PC-9 (cell line): Measurements from ENCODE around the gene DNASE1L3. TPM values are rescaled to one million over a fixed set of nuclear protein-coding genes. Genes with fewer than 3 reads are reported as not detected.

Experiments
- BruUV-seq: library from RNA; stranded (reverse); fragments of 400-500 nt; replicated peaks from 2 replicates; lab custom pipeline; 2021; lab: Mats Ljungman, UMichigan
- CTCF ChIA-PET: fragments of 300-600 bp; sonication (Branson Sonifier 250); formaldehyde crosslinking; loops from one replicate; lab custom pipeline; 2022; ENCODE audit warnings: antibody characterized with exemption; lab: Charles Lee
- POLR2A ChIA-PET: fragments of 300-600 bp; sonication (Branson Sonifier 250); formaldehyde crosslinking; loops from one replicate; lab custom pipeline; 2022; ENCODE audit warnings: antibody characterized with exemption; ENCODE audit not compliant: unreplicated experiment; lab: Charles Lee
- DNase-seq, 2 experiments: peaks; one replicate each; pipeline versions ENCODE4 v3.0.0 to v3.0.0-alpha.2; 2015 to 2022; ENCODE audit warnings: mixed read lengths in 1 of 2
- H2AFZ ChIP-seq: fragments of 200-600 bp; sonication (generic); 2 replicates; pipeline ENCODE4 v1.8.1; 2017; ENCODE audit warnings: antibody characterized with exemption
- H3F3A ChIP-seq: fragments of 200-600 bp; sonication (generic); 2 replicates; pipeline ENCODE4 v1.8.1; 2017; ENCODE audit warnings: antibody characterized with exemption, mild to moderate bottlenecking, low read depth; ENCODE audit not compliant: insufficient read depth
- H3K27ac ChIP-seq: fragments of 200-600 bp; sonication (generic); 2 replicates; pipeline ENCODE4 v1.6.1; 2016; ENCODE audit warnings: mixed run types
- H3K27me3 ChIP-seq: fragments of 200-600 bp; sonication (generic); 2 replicates; pipeline ENCODE4 v1.6.1; 2016; ENCODE audit warnings: low read depth, mixed run types; ENCODE audit not compliant: insufficient read depth
- H3K36me3 ChIP-seq: fragments of 200-600 bp; sonication (generic); 2 replicates; pipeline ENCODE4 v1.6.1; 2016; ENCODE audit warnings: low read depth, mixed run types
- H3K4me1 ChIP-seq: fragments of 200-600 bp; sonication (generic); replicated peaks from 2 replicates; pipeline ENCODE4 v1.6.1; 2016; ENCODE audit warnings: mixed run types; ENCODE audit not compliant: insufficient read depth
- H3K4me2 ChIP-seq: fragments of 200-600 bp; sonication (generic); 2 replicates; pipeline ENCODE4 v1.6.1; 2017; ENCODE audit warnings: mixed run types
- H3K4me3 ChIP-seq: fragments of 200-600 bp; sonication (generic); 2 replicates; pipeline ENCODE4 v1.6.1; 2016; ENCODE audit warnings: mixed run types
- H3K79me2 ChIP-seq: fragments of 200-600 bp; sonication (generic); 2 replicates; pipeline ENCODE4 v1.6.1; 2017; ENCODE audit warnings: low read depth, mixed run types
- H3K9me2 ChIP-seq: fragments of 200-600 bp; sonication (generic); 2 replicates; pipeline ENCODE4 v1.8.1; 2017; ENCODE audit warnings: mild to moderate bottlenecking; ENCODE audit not compliant: insufficient read depth
- H3K9me3 ChIP-seq: fragments of 200-600 bp; sonication (generic); 2 replicates; pipeline ENCODE4 v1.8.1; 2016; ENCODE audit warnings: low read depth; ENCODE audit not compliant: insufficient read depth
- H4K20me1 ChIP-seq: fragments of 200-600 bp; sonication (generic); 2 replicates; pipeline ENCODE4 v1.8.1; 2017; ENCODE audit not compliant: insufficient read depth
- EZH2 ChIP-seq: fragments of 200-600 bp; sonication (generic); IDR thresholded peaks from 2 replicates; pipeline ENCODE4 v1.8.0; 2017; ENCODE audit warnings: antibody characterized with exemption, low read depth
- intact Hi-C: fragments of 100-400 bp; cut with micrococcal nuclease; formaldehyde crosslinking; loops from one replicate; pipeline ENCODE4 v1.10.0; 2022; ENCODE audit not compliant: unreplicated experiment
- total RNA-seq: library from RNA; stranded (reverse); gene quantifications from 2 replicates; pipeline ENCODE4 v1.2.3, GENCODE V29; 2021
- TF ChIP-seq, protein P1 (sequence below): fragments of 200-600 bp; sonication (generic); conservative IDR thresholded peaks from 2 replicates; pipeline ENCODE4 v1.6.1; 2017; ENCODE audit warnings: mixed run types, antibody characterized with exemption, mild to moderate bottlenecking, moderate library complexity

The DNASE1L3 gene
- total RNA-seq, 1 experiment from 2014 or later = not detected

DNA sequence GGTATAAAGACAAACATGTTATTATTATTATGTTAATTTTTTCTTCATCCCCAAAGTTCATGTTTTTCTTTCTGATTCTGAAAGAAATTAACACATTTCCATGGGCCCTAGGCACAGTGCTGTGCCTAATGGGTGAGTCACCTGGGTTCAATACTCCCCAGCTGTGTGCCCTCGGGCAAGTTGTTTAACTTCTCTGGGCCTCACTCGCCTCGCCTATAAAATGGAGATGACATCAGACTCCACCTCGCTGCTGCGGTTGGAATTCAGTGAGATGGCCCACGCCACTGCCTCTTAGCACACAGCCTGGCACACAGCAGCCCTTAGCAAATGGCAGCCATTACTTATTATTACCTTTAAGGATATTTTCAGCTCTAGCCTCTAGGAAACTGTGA lies 22.6 kb downstream of the DNASE1L3 start:
- no peaks in the 10 kb centered on the region for H3K79me2 ChIP-seq
- ChIA-PET CTCF (interaction anchor here (0.5 to 2.1 kb wide), 11 partner anchors 27 to 442 kb away, joined by 3 to 16 read pairs (median 5); partner anchors contain the start of genes HTD2 and RPP14), POLR2A (interaction anchor here (0.7 kb wide), 1 partner anchor 46 kb away, joined by 4 read pairs; no protein-coding TSS in a partner anchor)
- TF ChIP-seq, protein P1, sequence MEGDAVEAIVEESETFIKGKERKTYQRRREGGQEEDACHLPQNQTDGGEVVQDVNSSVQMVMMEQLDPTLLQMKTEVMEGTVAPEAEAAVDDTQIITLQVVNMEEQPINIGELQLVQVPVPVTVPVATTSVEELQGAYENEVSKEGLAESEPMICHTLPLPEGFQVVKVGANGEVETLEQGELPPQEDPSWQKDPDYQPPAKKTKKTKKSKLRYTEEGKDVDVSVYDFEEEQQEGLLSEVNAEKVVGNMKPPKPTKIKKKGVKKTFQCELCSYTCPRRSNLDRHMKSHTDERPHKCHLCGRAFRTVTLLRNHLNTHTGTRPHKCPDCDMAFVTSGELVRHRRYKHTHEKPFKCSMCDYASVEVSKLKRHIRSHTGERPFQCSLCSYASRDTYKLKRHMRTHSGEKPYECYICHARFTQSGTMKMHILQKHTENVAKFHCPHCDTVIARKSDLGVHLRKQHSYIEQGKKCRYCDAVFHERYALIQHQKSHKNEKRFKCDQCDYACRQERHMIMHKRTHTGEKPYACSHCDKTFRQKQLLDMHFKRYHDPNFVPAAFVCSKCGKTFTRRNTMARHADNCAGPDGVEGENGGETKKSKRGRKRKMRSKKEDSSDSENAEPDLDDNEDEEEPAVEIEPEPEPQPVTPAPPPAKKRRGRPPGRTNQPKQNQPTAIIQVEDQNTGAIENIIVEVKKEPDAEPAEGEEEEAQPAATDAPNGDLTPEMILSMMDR = no peak
- no peak for TF ChIP-seq EZH2
- BruUV-seq = no TSS peak
- H3K36me3 ChIP-seq = no peaks in the 10 kb centered on the region
- H3K4me3 ChIP-seq = no peak overlapping the region
- H3K9me3 ChIP-seq = no peaks in the 10 kb centered on the region
- H3K4me1 ChIP-seq = peaks cover 15% of the 10 kb centered on the region; the same call in 1 of the 2 replicates
- H3K27ac ChIP-seq = no peak overlapping the region
- H3F3A ChIP-seq = 0 out of 2 replicates have a peak, but pooled peaks cover 4% of the 10 kb centered on the region
- DNase-seq = peak in 1 of 2 experiments; percentile 60
- H2AFZ ChIP-seq = no peak overlapping the region
- intact Hi-C loops = loop anchor here (5.0 to 10.0 kb wide), 2 partner anchors 224 to 447 kb away; no protein-coding TSS in a partner anchor
- H3K27me3 ChIP-seq = no peaks in the 10 kb centered on the region
- no peaks in the 10 kb centered on the region for H3K9me2 ChIP-seq
- H3K4me2 ChIP-seq = peak overlapping the region; percentile 50; the same call in 1 of the 2 replicates
- no peaks in the 10 kb centered on the region for H4K20me1 ChIP-seq

DNA sequence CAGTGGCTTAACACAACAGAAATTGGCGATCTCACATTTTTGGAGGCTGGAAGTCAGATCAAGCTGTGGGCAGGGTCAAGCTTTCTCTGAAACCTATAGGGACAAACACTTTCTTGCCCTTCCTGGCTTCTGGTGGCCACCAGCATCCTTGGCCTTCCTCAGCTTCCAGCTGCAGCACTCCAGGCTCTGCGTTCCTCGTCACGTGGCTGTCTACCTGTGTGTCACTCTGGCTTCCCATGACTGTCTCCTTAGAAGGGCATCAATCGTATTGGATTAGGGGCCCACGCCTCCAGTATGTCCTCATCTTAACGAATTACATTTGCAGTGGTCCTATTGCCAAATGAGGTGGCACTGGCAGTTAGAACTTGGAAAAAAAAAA lies 25.8 kb downstream of the DNASE1L3 start:
- H3K27me3 ChIP-seq = no peaks in the 10 kb centered on the region
- TF ChIP-seq, protein P1 = no peak
- no peak for TF ChIP-seq EZH2
- no peak overlapping the region for H3K27ac ChIP-seq
- intact Hi-C loops = loop anchor here (5.0 to 10.0 kb wide), 2 partner anchors 227 to 450 kb away; no protein-coding TSS in a partner anchor
- no peak overlapping the region for H3K4me3 ChIP-seq
- H3K9me2 ChIP-seq = no peaks in the 10 kb centered on the region
- H3K79me2 ChIP-seq = no peaks in the 10 kb centered on the region
- no peak overlapping the region for H2AFZ ChIP-seq
- CTCF ChIA-PET = no interaction called here
- no peaks in the 10 kb centered on the region for H3K36me3 ChIP-seq
- no peaks in the 10 kb centered on the region for H3K9me3 ChIP-seq
- H3K4me2 ChIP-seq = no peak overlapping the region
- 0 out of 2 replicates have a peak, but pooled peaks cover 19% of the 10 kb centered on the region for H3F3A ChIP-seq
- DNase-seq = no peak
- H4K20me1 ChIP-seq = no peaks in the 10 kb centered on the region
- POLR2A ChIA-PET = no interaction called here
- BruUV-seq = no TSS peak
- H3K4me1 ChIP-seq = peaks cover 28% of the 10 kb centered on the region

DNA sequence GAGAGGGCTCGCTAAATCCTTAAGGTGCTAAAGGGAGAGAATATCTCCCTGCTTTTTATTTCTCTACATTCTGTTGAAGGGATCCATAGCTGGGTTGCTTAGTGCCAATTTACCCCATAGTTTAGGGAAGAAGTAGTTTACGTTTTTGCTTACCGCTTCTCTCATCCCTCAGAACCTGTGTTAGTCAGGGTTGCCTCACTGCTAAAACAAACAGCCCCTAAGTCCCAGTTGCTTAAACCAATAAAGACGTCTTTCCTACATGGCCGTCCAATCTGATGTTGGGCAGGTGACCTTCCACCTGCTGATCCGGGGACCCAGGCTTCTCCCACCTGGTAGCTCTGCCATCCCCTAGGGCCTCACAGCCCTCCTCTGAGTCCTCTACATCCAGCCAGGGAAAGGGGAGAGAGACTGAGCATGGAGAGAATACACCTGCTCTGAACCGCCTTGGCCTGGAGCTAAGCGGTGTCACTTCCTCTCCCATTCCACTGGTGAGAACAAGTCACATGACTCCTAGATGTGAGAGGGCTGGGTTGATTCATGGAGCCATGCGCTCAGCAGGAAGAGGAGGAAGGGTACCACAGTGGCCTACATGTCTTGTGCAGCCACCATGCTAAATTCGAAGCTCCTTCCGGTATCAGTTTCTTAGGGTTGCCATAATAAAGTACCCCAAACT lies 26.3 kb downstream of the DNASE1L3 start:
- no peak overlapping the region for H3K4me2 ChIP-seq
- DNase-seq = no peak
- ChIA-PET CTCF (interaction anchor here (1.4 kb wide), 1 partner anchor 33 kb away, joined by 3 read pairs; no protein-coding TSS in a partner anchor), POLR2A (no interaction called here)
- H3K27ac ChIP-seq = no peak overlapping the region
- no peaks in the 10 kb centered on the region for H4K20me1 ChIP-seq
- no peaks in the 10 kb centered on the region for H3K9me2 ChIP-seq
- H3K36me3 ChIP-seq = no peaks in the 10 kb centered on the region
- no peak for TF ChIP-seq EZH2
- TF ChIP-seq, protein P1 = no peak
- intact Hi-C loops = loop anchor here (10.0 kb wide), 1 partner anchor 450 kb away; no protein-coding TSS in a partner anchor
- H3F3A ChIP-seq = peaks cover 20% of the 10 kb centered on the region; the same call in 1 of the 2 replicates
- peaks cover 28% of the 10 kb centered on the region for H3K4me1 ChIP-seq
- H2AFZ ChIP-seq = no peak overlapping the region
- no TSS peak for BruUV-seq
- H3K4me3 ChIP-seq = no peak overlapping the region
- no peaks in the 10 kb centered on the region for H3K9me3 ChIP-seq
- no peaks in the 10 kb centered on the region for H3K79me2 ChIP-seq
- no peaks in the 10 kb centered on the region for H3K27me3 ChIP-seq
